Spleen (tissue), 7 donors: ENCODE results near the gene PTPRCAP.
"Not testable (repeated sequence)": the region's sequence is repeated elsewhere in the genome, so short reads cannot be mapped to it uniquely, and the experiment has no call there.

Experiments used
- POLR2A ChIP-seq, 3 donors: fragments of 450-650 bp; IDR thresholded peaks; one replicate each; pipeline ENCODE4 v1.5.1; 2017; ENCODE audit warnings: antibody characterized with exemption in 3 of 3, mild to moderate bottlenecking in 1 of 3
- TF ChIP-seq, protein P1 (sequence below), 11 experiments: fragments of 200-600 bp in 7 of 11; fragments of 450-650 bp in 4 of 11; sonication (generic) in 4 of 11; IDR thresholded peaks in 8 of 11; conservative IDR thresholded peaks in 3 of 11; 1 replicate in 7 of 11; 2 replicates in 4 of 11; pipeline versions ENCODE4 v1.4.0 to v1.8.0; 2016 to 2021; ENCODE audit warnings: antibody characterized with exemption in 11 of 11, inconsistent platforms in 4 of 11, mild to moderate bottlenecking in 1 of 11
- donor health status: DM: no; HTN: no; CAD: no; lungs with moderate emphysema.
- donor health status: DM: no; HTN: no; CAD: no.
- donor health status: DM: no; HTN: no; CAD: no.

DNA sequence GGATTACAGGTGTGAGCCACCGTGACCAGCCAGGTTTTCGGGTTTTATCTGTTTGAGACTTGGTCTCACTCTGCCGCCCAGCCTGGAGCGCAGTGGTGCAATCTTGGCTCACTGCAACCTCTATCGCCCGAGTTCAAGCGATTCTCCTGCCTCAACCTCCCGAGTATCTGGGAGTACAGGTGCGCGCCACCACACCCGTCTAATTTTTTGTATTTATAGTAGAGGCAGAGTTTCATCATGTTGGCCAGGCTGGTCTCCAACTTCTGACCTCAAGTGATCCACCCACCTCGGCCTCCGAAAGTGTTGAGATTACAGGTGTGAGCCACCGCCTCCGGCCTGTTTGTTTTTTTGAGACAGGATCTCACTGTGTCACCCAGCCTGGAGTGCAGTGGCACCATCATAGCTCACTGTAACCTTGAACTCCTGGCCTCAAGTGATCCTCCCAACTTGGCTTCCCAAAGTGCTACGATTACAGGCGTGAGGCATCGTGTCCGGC is 10.1 kb downstream of the PTPRCAP start:
- TF ChIP-seq, protein P1, sequence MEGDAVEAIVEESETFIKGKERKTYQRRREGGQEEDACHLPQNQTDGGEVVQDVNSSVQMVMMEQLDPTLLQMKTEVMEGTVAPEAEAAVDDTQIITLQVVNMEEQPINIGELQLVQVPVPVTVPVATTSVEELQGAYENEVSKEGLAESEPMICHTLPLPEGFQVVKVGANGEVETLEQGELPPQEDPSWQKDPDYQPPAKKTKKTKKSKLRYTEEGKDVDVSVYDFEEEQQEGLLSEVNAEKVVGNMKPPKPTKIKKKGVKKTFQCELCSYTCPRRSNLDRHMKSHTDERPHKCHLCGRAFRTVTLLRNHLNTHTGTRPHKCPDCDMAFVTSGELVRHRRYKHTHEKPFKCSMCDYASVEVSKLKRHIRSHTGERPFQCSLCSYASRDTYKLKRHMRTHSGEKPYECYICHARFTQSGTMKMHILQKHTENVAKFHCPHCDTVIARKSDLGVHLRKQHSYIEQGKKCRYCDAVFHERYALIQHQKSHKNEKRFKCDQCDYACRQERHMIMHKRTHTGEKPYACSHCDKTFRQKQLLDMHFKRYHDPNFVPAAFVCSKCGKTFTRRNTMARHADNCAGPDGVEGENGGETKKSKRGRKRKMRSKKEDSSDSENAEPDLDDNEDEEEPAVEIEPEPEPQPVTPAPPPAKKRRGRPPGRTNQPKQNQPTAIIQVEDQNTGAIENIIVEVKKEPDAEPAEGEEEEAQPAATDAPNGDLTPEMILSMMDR (IDR thresholded peaks at IDR 0.05 in 8 of 11, conservative IDR thresholded peaks at IDR 0.05 in 3 of 11), result not testable (repeated sequence)
- TF ChIP-seq POLR2A (IDR thresholded peaks at IDR 0.05), result not testable (repeated sequence)
